Activated naive CD8-positive, alpha-beta T cell treated with anti-CD3 and anti-CD28 coated beads, Interleukin-2, amount 50 U/mL, for 24 hours (primary cell): ENCODE results near the gene AKR7A2.

Experiments
- ATAC-seq: fragments of 150-1000 bp; cut with Tn5 transposase; one replicate; pipeline ENCODE4 v1.10.0; 2021
- DNase-seq: peaks from one replicate; pipeline ENCODE4 v3.0.0; 2021
- H3K27ac Mint-ChIP-seq: one replicate; pipeline ENCODE4 v1.8.0; 2021; ENCODE audit warnings: mild to moderate bottlenecking, mixed read lengths
- H3K27me3 Mint-ChIP-seq: one replicate; pipeline ENCODE4 v1.8.0; 2021; ENCODE audit warnings: mixed read lengths
- H3K36me3 Mint-ChIP-seq: one replicate; pipeline ENCODE4 v1.8.0; 2021; ENCODE audit warnings: low read depth, mixed read lengths
- H3K4me1 Mint-ChIP-seq: one replicate; pipeline ENCODE4 v1.8.0; 2021; ENCODE audit warnings: mixed read lengths
- H3K4me3 Mint-ChIP-seq: one replicate; pipeline ENCODE4 v1.8.0; 2021; ENCODE audit warnings: mild to moderate bottlenecking, moderate library complexity, mixed read lengths
- H3K9me3 Mint-ChIP-seq: one replicate; pipeline ENCODE4 v1.8.0; 2021; ENCODE audit warnings: mixed read lengths

AKR7A2 gene

DNA sequence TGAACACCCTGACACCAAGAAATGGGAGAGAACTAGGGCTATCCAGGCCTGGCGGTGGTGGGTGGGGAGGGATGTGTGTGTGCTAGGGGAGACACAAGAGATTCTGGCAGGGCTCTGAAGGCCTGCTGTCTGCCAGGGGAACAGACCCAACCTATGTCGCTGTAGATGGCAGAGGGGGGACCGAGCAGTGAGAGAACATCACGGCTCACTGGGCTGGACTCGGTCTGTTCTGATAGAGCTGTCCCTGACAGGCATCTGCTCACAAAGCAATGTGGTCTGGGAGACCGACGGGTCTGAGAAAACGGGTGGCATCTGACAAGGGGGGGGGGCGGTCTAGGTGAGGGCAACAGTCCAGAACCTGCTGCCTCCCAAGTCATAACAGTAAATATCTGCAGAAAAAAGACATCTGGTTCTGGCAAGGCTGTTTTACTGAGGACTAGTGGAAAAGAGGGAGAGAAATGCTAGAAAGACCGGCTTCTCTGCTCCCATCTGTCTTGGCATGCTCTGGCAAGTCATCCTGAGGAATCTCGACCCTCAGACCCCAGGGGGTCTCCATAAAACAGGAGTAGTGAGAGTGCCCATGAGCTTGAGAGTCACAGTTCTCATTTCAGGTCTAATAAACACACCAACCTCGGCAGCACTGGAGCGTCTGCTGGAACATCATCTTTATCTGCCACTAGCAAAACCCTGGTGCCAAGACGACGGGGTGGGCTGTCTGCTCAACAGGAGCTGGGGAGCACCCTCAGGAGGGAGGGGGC is 36.7 kb upstream of the AKR7A2 start:
- ATAC-seq (no peak), DNase-seq (no peak)
- H3K27me3 Mint-ChIP-seq: no peaks in the 10 kb centered on the region
- H3K9me3 Mint-ChIP-seq: no peaks in the 10 kb centered on the region
- H3K36me3 Mint-ChIP-seq: peaks cover 19% of the 10 kb centered on the region
- no peak overlapping the region for H3K4me3 Mint-ChIP-seq
- H3K27ac Mint-ChIP-seq: no peak overlapping the region
- H3K4me1 Mint-ChIP-seq: no peaks in the 10 kb centered on the region

DNA sequence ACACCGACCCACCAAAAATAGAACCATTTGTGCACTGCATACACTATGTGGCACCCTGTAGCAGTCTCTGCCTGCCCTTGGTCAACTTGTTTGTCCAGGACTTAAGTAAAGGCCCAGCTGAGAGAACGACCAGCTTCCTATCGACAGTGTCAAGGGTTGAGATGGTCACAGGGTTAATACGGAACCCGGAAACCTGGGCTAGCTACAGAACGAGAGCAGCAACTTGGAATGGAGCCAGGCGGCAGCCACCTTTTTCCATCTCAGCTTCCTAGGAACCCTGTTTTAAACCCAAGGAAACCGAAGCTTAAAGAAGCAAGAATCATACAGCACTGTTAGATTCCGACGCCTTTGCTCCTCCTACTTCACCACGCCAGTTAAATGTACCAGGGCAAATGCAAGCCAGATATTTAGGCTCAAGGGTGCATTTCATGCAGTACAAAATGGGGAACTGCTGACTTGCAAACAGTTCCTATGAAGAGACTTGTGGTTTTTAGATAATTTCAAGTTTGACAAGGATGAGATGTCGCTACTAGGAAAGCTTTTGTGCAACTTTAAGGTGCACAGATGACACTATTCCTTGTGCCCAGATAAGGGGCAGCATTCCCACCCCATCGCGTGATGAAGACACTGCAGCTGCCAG is 35.7 kb upstream of the AKR7A2 start:
- H3K27ac Mint-ChIP-seq: no peak overlapping the region
- peaks cover 16% of the 10 kb centered on the region for H3K36me3 Mint-ChIP-seq
- DNase-seq: no peak
- no peak overlapping the region for H3K4me3 Mint-ChIP-seq
- ATAC-seq: no peak
- no peaks in the 10 kb centered on the region for H3K9me3 Mint-ChIP-seq
- H3K4me1 Mint-ChIP-seq: no peaks in the 10 kb centered on the region
- H3K27me3 Mint-ChIP-seq: no peaks in the 10 kb centered on the region

DNA sequence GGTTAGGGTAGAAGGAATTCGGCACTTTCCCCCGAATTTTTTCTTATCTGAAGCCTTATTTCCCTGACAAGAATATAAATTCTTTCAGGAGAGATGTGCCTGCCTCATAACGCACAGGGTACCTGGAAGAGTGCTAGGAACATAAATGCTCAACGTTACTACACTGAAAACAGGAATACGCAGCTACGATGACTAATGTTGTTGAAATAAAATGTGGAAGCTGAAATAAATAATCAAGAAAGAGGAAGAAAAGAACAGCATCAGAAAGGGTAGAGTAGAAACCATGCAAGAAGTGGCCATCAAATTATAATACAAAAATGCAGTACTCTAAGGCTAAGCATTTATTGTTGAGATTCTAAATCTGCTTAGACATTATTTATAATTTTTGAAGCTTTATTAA is 34.1 kb upstream of the AKR7A2 start:
- DNase-seq (no peak), ATAC-seq (no peak)
- no peaks in the 10 kb centered on the region for H3K27me3 Mint-ChIP-seq
- H3K27ac Mint-ChIP-seq: no peak overlapping the region
- H3K9me3 Mint-ChIP-seq: no peaks in the 10 kb centered on the region
- H3K36me3 Mint-ChIP-seq: peaks cover 18% of the 10 kb centered on the region
- H3K4me1 Mint-ChIP-seq: peaks cover 5% of the 10 kb centered on the region
- no peak overlapping the region for H3K4me3 Mint-ChIP-seq

DNA sequence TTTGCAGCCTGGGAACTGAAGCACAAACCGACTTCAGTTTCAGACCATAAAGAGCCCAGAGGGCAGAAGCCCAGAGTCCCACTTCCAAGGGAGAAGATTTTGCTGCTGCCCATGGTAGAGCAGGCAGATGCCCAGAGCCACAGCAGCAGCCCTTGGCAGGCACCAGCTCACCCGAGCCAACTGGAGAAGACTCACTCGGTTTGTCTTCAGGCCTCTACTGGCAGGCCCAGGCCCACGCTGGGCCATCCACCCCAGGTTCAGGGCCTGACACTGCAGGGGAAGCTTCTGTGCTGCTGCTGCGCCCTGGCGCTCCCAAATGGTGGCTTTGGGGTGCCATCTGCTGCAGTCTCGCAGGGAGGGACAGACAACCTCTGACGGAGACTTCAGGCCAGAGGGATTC is 33.4 kb upstream of the AKR7A2 start:
- ATAC-seq (no peak), DNase-seq (no peak)
- Mint-ChIP-seq H3K27ac (no peak overlapping the region), H3K27me3 (no peaks in the 10 kb centered on the region), H3K36me3 (peaks cover 17% of the 10 kb centered on the region), H3K4me3 (no peak overlapping the region), H3K4me1 (peaks cover 5% of the 10 kb centered on the region), H3K9me3 (no peaks in the 10 kb centered on the region)

DNA sequence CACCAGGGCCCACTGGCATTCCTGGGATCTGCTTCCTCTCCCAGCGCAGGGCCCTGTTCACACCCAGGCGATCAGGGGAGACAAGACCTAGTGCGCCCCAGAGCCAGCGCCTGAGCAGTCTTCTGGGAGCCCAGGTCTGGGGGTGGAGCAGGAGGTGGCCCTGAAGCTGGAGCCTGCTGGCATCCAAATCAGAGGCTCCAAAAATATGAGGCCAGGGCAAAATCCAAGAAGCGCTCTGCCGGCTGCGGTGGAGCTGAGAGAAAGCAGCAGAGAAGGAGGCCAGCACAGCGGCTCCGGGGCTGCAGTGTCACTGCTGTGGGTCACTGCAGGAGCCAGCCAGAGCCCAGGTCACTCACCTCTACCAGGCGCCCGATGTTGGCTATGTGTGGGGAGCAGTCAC is 32.9 kb upstream of the AKR7A2 start:
- Mint-ChIP-seq H3K4me3 (no peak overlapping the region), H3K36me3 (peaks cover 14% of the 10 kb centered on the region)
- no peak for ATAC-seq

DNA sequence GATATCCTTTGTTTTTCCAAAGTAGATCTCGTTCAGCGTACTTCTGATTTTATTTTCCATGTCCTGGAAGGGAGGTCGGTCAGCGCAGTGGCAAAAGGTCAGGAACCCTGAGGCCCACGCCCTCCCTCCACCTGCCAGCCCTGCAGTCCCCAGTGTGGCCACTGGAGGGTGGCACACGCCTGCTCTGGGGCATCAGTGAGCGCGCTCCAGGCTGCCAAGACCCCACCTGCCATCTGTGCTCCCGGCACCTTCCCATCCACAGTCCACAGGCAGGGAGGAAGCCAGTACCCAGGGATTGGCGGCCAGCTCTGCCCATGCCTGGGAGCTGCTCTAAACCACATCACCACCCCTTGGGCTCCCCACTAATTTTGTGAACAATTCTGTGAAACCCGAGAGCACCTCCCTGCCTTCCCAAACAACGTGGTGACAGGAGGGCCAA is 32.4 kb upstream of the AKR7A2 start:
- Mint-ChIP-seq H3K4me3 (no peak overlapping the region), H3K27ac (peak overlapping the region; percentile 18), H3K27me3 (no peaks in the 10 kb centered on the region), H3K36me3 (peaks cover 14% of the 10 kb centered on the region), H3K4me1 (peaks cover 5% of the 10 kb centered on the region), H3K9me3 (no peaks in the 10 kb centered on the region)
- peak; percentile 61 for DNase-seq
- peak; percentile 56 for ATAC-seq

More for the DNA sequence above, 32.9 kb upstream of the AKR7A2 start:
- Mint-ChIP-seq H3K27me3 (no peaks in the 10 kb centered on the region), H3K4me1 (peaks cover 5% of the 10 kb centered on the region), H3K9me3 (no peaks in the 10 kb centered on the region), H3K27ac (no peak overlapping the region)
- DNase-seq: no peak

DNA sequence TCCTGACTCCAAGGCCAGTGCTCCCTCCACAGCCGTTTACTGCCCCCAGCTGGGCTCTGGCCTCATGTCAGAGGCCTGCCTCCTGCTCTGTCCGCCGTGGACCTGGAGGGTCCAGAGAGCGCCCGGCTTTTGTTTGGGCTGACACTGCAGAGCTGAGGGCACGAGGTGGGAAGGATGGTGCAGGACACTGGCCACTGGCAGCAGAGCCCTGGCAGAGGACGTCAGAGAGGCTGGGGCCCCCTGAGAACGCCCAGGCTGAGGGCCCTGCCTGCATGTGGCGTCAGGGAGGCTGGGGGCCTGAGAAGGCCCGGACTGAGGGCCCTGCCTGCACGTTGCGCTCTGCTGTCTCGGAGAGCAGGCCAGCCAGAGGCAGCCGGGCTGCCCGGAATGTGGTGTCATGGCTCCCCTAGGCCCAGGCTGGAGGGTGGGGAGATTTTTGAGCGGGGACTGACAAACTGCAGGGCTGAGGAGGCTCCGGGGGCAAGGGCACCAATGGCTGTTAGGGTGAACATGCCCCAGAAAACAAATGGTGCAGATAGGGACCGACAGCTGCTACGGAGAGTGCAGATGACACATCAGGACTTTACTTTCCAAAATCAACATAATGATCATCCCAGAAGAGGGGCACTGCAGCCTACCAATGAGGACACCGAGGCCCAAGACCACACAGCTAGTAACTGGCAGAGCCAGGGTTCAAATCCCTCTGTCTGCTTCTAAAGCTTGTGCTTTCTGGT is 31.8 kb upstream of the AKR7A2 start:
- Mint-ChIP-seq H3K27me3 (no peaks in the 10 kb centered on the region), H3K4me1 (peaks cover 5% of the 10 kb centered on the region), H3K36me3 (peaks cover 16% of the 10 kb centered on the region), H3K27ac (peak overlapping the region; percentile 18), H3K4me3 (no peak overlapping the region), H3K9me3 (no peaks in the 10 kb centered on the region)
- no peak for DNase-seq
- ATAC-seq: no peak

DNA sequence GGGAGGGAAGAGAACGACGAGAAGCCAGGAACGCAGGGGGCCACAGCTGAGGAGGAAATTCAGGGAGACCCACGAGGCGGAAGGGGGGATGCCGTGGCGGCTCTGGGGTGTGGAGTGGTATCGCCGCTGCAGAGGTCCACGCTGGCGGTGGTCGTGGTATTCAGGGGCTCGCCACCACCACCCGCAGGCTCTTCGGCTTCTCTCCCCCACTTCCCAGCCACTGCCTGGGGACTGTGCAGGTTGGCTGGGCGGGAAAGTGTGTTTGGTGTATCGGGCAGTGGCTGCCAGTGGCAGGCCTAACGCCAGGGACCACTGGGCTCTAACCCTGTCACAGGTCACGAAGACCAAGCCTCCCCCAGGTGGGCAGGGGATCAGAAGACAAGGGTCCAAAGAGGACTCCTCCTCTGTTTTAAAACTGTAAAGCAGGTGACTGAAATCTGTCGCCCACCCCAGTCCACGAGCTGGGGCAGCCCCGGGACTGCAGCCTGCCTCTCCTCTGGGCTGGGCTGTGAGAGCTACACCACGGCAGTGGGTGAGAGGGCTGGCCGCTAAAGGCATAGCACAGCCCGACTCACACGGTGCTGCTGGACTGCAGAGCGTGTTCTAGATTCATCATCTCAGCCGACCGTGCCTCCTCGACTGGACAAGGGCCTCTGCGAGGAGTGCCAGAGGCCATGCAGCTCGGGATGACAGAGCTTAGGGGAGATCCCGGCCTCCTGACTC is 31.1 kb upstream of the AKR7A2 start:
- H3K27me3 Mint-ChIP-seq: no peaks in the 10 kb centered on the region
- no peaks in the 10 kb centered on the region for H3K9me3 Mint-ChIP-seq
- peaks cover 7% of the 10 kb centered on the region for H3K4me1 Mint-ChIP-seq
- DNase-seq (no peak), ATAC-seq (no peak)
- peaks cover 16% of the 10 kb centered on the region for H3K36me3 Mint-ChIP-seq
- no peak overlapping the region for H3K27ac Mint-ChIP-seq
- no peak overlapping the region for H3K4me3 Mint-ChIP-seq

DNA sequence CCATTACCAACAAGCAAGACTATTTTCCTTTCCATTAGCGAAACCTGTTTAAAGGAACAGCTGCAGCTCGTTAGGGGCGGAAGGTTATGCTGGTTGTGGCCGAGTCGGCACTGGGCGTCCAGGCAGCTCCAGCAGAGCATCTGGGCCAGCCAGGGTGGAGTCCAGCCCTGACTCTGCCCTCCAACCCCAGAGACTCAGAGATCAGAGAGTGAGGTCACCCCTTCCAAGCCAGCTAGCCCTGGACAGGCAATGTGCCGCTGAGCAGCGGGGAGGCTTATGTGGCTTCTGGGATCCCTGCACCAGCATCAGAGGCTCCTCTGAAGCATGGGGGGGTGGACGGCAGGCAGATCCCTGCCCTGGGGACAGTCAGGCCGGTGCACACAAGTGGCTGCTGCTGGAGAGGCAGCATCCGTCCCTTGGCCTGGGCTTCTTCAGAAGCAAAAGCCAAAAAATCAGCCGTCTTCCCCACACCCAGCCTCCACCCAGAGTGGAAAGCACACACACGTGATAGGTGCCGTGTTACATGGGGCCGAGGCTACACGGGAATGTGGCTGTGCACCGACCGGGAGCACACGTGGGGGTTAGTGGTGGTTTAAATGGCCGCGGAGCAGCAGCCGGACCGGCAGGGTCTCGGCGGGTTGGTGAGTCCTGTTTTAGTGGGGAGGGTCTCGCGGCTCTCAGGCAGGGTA is 30.3 kb upstream of the AKR7A2 start:
- Mint-ChIP-seq H3K27ac (no peak overlapping the region), H3K4me1 (peaks cover 16% of the 10 kb centered on the region), H3K36me3 (peaks cover 15% of the 10 kb centered on the region), H3K4me3 (no peak overlapping the region), H3K27me3 (no peaks in the 10 kb centered on the region), H3K9me3 (no peaks in the 10 kb centered on the region)
- DNase-seq: no peak
- ATAC-seq: no peak

DNA sequence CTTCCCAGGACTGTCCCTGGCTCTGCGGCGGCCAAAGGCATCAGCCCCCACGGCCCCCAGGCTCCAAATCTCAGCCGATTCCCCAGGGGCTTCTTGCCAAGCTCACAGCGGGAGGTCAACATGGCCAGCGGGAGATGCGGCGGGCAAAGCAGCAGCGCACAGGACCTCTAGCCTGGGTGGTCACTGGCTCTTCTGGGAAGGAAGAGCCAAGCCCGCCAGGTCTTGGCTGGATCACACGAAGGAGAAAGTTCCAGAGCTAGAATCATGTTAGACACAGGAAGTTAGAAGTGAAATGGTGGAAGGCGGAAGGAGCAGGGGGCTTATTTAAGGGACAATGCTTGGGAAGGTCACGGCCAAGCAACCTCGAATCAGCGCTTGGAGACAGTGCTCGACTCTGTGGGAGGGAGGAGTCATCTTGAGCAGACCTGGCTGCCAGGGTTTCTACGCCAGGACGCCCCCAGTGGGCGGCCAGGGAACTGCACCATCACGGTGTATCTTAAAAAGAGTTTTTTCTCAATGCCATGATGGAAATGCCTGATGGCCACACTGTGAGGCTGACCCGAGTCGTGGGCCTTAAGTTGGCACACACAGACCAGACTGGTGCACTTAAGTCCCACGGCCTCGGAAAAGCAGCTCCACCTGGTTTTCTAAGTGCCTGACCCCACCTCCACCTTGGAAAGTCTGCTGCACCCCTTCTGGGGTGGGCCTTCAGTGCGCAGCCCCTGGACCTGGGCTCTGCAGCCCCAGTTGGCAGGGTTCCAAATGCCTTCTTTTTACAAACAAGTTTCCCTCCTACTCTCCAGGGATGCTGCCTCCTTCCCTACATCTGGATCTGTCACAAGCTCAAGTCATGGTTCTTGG is 29.5 kb upstream of the AKR7A2 start:
- Mint-ChIP-seq H3K36me3 (peaks cover 13% of the 10 kb centered on the region), H3K27me3 (no peaks in the 10 kb centered on the region), H3K27ac (no peak overlapping the region), H3K9me3 (no peaks in the 10 kb centered on the region), H3K4me3 (no peak overlapping the region), H3K4me1 (peaks cover 23% of the 10 kb centered on the region)
- DNase-seq (peak; percentile 83), ATAC-seq (peak; percentile 38)

DNA sequence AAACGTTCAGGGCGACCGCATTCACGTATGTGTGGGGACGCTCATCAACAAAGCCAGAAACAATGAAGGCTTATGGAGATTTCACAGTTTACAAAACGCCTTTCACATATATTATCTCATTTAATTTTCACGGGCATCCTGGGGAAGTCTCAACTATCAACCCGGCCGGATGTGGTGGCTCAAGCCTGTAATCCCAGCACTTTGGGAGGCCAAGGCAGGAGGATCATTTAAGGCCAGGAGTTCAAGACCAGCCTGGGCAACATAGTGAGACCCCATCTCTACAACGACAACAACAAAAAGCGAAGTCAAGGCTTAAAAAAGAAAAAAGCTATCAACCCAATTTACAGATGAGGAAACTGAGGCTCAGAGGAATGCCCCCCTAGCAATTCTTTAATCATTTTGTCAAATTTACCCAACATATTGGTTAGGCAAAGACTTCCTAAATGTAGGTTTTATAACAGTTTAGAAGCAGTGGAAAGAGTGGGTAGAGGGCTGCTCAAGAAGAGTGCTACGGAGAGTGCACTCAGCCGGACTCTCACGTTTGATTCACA is 28.5 kb upstream of the AKR7A2 start:
- no peak overlapping the region for H3K4me3 Mint-ChIP-seq
- DNase-seq: no peak
- no peaks in the 10 kb centered on the region for H3K9me3 Mint-ChIP-seq
- ATAC-seq: no peak
- H3K4me1 Mint-ChIP-seq: peaks cover 33% of the 10 kb centered on the region
- no peak overlapping the region for H3K27ac Mint-ChIP-seq
- no peaks in the 10 kb centered on the region for H3K27me3 Mint-ChIP-seq
- H3K36me3 Mint-ChIP-seq: peaks cover 13% of the 10 kb centered on the region

DNA sequence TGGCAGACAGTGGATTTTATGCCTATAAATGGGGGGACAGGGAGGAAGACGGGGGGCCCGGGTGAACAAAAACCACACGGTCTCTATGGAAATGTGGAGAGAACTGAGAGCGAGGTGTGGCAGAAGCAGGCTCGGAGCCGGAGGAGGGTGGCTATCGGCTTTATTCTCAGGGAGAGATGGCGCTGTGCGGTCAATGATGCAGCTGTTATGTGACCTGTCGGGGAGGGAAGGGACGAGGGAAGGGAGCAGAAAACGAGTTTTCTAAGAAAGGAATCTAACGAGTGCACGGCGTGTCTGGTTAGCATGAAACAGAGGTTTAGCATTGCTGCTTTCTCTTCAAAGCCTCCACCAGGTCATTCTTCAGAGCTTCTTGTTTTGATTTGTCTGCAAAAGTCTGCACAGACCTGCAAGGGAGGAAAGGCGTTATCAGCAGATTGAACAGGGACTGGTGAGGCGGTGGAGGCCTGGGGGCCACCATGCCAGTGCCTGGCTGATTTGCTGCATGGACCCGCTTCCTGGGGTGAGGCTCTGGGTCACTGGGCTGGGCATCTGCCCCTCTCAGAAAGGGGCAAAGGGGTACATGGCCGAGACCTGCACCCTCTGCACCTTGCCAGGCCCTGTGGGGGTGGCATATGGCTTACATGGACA is 27.4 kb upstream of the AKR7A2 start:
- Mint-ChIP-seq H3K27ac (peak overlapping the region; percentile 52), H3K4me3 (no peak overlapping the region), H3K27me3 (no peaks in the 10 kb centered on the region), H3K9me3 (no peaks in the 10 kb centered on the region), H3K4me1 (peaks cover 34% of the 10 kb centered on the region), H3K36me3 (peaks cover 13% of the 10 kb centered on the region)
- no peak for ATAC-seq
- no peak for DNase-seq

DNA sequence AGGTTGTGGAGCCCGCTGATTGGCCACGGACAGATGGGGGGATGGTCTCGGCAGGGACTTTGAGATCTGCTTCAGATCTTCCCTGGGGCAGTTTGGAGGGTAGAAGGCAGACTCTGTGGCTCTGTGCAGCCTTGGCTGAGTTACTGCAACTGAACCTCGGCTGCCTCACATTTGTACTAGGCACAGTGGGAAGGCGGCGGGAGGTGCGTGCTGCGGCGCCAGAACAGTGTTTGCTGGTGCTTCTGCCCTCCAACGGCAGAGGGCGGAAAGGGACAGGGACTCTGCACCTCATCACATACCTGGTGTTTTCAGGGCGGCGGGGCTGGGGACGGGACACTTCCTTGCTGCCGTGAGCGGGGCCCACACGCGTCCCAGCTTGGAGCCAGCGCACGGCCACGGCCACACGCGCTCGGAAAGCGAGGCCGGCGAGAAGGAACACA is 26.4 kb upstream of the AKR7A2 start:
- ATAC-seq (no peak), DNase-seq (no peak)
- Mint-ChIP-seq H3K27me3 (no peaks in the 10 kb centered on the region), H3K27ac (peak overlapping the region; percentile 60), H3K4me3 (no peak overlapping the region), H3K36me3 (peaks cover 11% of the 10 kb centered on the region), H3K4me1 (peaks cover 38% of the 10 kb centered on the region), H3K9me3 (no peaks in the 10 kb centered on the region)
